HepG2 (cell line): ENCODE data around the gene INF2. TPM values are rescaled to one million over a fixed set of nuclear protein-coding genes. Genes with fewer than 3 reads are reported as not detected.
A peak's percentile ranks its signal among the peaks of the same experiment; 100 is the strongest.

Experiments used
- CBFB ChIP-seq: sonication (generic); formaldehyde crosslinking; IDR thresholded peaks from 2 replicates; pipeline ENCODE4 v1.4.0; 2020; ENCODE audit warnings: missing genetic modification reagents
- CBX1 ChIP-seq: IDR thresholded peaks from one replicate; pipeline ENCODE4 v1.6.1; 2016; ENCODE audit warnings: antibody characterized with exemption, low read depth
- CHD2 ChIP-seq: IDR thresholded peaks from 2 replicates; pipeline ENCODE4 v1.6.1; 2011; ENCODE audit warnings: low read depth, low read length, improper control_type of control experiment
- GATA4 ChIP-seq: sonication (generic); IDR thresholded peaks from 2 replicates; pipeline ENCODE4 v1.6.1; 2016; ENCODE audit warnings: antibody characterized with exemption, low read depth, borderline replicate concordance
- HNF1A ChIP-seq, 2 experiments: sonication (generic) in 1 of 2; formaldehyde crosslinking in 1 of 2; IDR thresholded peaks; 2 replicates each; pipeline versions ENCODE4 v1.4.0 to v1.6.1; 2016 to 2020; ENCODE audit warnings: borderline replicate concordance in 1 of 2, low read depth in 1 of 2, mild to moderate bottlenecking in 1 of 2, missing genetic modification reagents in 1 of 2
- ISX ChIP-seq: sonication (generic); formaldehyde crosslinking; conservative IDR thresholded peaks from 2 replicates; pipeline ENCODE4 v1.5.0; 2020; ENCODE audit warnings: missing genetic modification reagents
- MED8 ChIP-seq: sonication (generic); formaldehyde crosslinking; IDR thresholded peaks from 2 replicates; pipeline ENCODE4 v1.8.1; 2023; ENCODE audit warnings: mild to moderate bottlenecking, missing genetic modification reagents; ENCODE audit not compliant: insufficient replicate concordance
- MEIS2 ChIP-seq: sonication (generic); formaldehyde crosslinking; IDR thresholded peaks from 2 replicates; pipeline ENCODE4 v1.9.0; 2021; ENCODE audit warnings: mild to moderate bottlenecking, missing genetic modification reagents
- NR2F6 ChIP-seq, 2 experiments: IDR thresholded peaks; 2 replicates each; pipeline ENCODE4 v1.6.1; 2016; ENCODE audit warnings: antibody characterized with exemption in 1 of 2, mild to moderate bottlenecking in 1 of 2
- NRL ChIP-seq: sonication (generic); formaldehyde crosslinking; IDR thresholded peaks from 2 replicates; pipeline ENCODE4 v1.5.0; 2020; ENCODE audit warnings: missing genetic modification reagents, mild to moderate bottlenecking, moderate library complexity, borderline replicate concordance
- POLR2AphosphoS2 ChIP-seq: IDR thresholded peaks from 2 replicates; pipeline ENCODE4 v1.6.1; 2011; ENCODE audit warnings: low read depth, low read length, improper control_type of control experiment
- PREB ChIP-seq: sonication (generic); formaldehyde crosslinking; IDR thresholded peaks from 2 replicates; pipeline ENCODE4 v1.4.0; 2020; ENCODE audit warnings: missing genetic modification reagents
- RFXAP ChIP-seq: sonication (generic); formaldehyde crosslinking; IDR thresholded peaks from 2 replicates; pipeline ENCODE4 v1.4.0; 2020; ENCODE audit warnings: missing genetic modification reagents, borderline replicate concordance
- SNAI1 ChIP-seq: sonication (generic); formaldehyde crosslinking; IDR thresholded peaks from 2 replicates; pipeline ENCODE4 v1.5.0; 2020; ENCODE audit warnings: mild to moderate bottlenecking, missing genetic modification reagents, borderline replicate concordance
- SNAPC2 ChIP-seq: sonication (generic); formaldehyde crosslinking; IDR thresholded peaks from 2 replicates; pipeline ENCODE4 v1.8.1; 2022; ENCODE audit warnings: mild to moderate bottlenecking, missing genetic modification reagents
- SOX5 ChIP-seq: IDR thresholded peaks from 2 replicates; pipeline ENCODE4 v1.6.1; 2016; ENCODE audit warnings: borderline replicate concordance
- SRY ChIP-seq: sonication (generic); formaldehyde crosslinking; IDR thresholded peaks from 2 replicates; pipeline ENCODE4 v1.8.0; 2022; ENCODE audit warnings: mild to moderate bottlenecking, missing genetic modification reagents
- SYNCRIP ChIP-seq: fragments of 200-400 bp; formaldehyde crosslinking; IDR thresholded peaks from 2 replicates; pipeline ENCODE4 v1.6.1; 2018; ENCODE audit warnings: mild to moderate bottlenecking, low read depth, low read length; ENCODE audit not compliant: insufficient read depth
- ZMYM2 ChIP-seq: sonication (generic); formaldehyde crosslinking; IDR thresholded peaks from 2 replicates; pipeline ENCODE4 v1.8.0; 2022; ENCODE audit warnings: mild to moderate bottlenecking, missing genetic modification reagents
- ZNF225 ChIP-seq: sonication (generic); formaldehyde crosslinking; IDR thresholded peaks from 2 replicates; pipeline ENCODE4 v1.4.0; 2020; ENCODE audit warnings: mild to moderate bottlenecking, missing genetic modification reagents
- polyA plus RNA-seq, 8 experiments: library from polyadenylated mRNA; depleted of rRNA in 3 of 8; stranded (reverse) in 7 of 8; unstranded in 1 of 8; fragments of >200 nt; fragmentation: Illumina TruSeq in 4 of 8; extraction: Trizol in 4 of 8; gene quantifications; 2 replicates each; pipeline versions ENCODE4 v1.2.1 to v1.2.3, GENCODE V29; 2011 to 2016; ENCODE audit warnings: low read depth in 4 of 8, missing spikeins in 1 of 8, mixed read lengths in 1 of 8; ENCODE audit not compliant: insufficient read depth in 1 of 8
- total RNA-seq, 5 experiments: library from RNA; depleted of rRNA; stranded (reverse); fragments of >200 nt; fragmentation: Illumina TruSeq; extraction: Trizol; gene quantifications; 2 replicates each; pipeline ENCODE4 v1.2.3, GENCODE V29; 2016; ENCODE audit warnings: low read depth in 1 of 5
- TF ChIP-seq, protein P1 (sequence below): IDR thresholded peaks from 2 replicates; pipeline ENCODE4 v1.6.1; 2016; ENCODE audit warnings: low read depth
- TF ChIP-seq, protein P2 (sequence below): sonication (generic); formaldehyde crosslinking; IDR thresholded peaks from 2 replicates; pipeline ENCODE4 v1.5.0; 2020; ENCODE audit warnings: missing genetic modification reagents

INF2 gene
- total and polyA plus RNA-seq, 2 of the 13 experiments (the other 11 are each of a cell fraction or from before 2014, with no cell fraction given) = 16.4 to 26.4 TPM

- TF ChIP-seq NR2F6 (IDR thresholded peaks at IDR 0.05) = peak; percentile 37; the same call in 1 of the 2 replicates
- peak; percentile 55; the same call in 1 of the 2 replicates for TF ChIP-seq NR2F6 (CRISPR knock-in tag; IDR thresholded peaks at IDR 0.05)
- no peak for TF ChIP-seq NRL (CRISPR knock-in tag)
- TF ChIP-seq, protein P1, sequence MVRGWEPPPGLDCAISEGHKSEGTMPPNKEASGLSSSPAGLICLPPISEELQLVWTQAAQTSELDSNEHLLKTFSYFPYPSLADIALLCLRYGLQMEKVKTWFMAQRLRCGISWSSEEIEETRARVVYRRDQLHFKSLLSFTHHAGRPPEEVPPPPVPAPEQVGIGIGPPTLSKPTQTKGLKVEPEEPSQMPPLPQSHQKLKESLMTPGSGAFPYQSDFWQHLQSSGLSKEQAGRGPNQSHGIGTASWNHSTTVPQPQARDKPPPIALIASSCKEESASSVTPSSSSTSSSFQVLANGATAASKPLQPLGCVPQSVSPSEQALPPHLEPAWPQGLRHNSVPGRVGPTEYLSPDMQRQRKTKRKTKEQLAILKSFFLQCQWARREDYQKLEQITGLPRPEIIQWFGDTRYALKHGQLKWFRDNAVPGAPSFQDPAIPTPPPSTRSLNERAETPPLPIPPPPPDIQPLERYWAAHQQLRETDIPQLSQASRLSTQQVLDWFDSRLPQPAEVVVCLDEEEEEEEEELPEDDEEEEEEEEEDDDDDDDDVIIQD = no peak
- TF ChIP-seq SOX5 (CRISPR knock-in tag) = no peak
- TF ChIP-seq ISX = no peak
- peak; percentile 46; the same call in 1 of the 2 replicates for TF ChIP-seq SRY (CRISPR knock-in tag)
- TF ChIP-seq ZNF225 (CRISPR knock-in tag) = no peak
- no peak for TF ChIP-seq MED8 (CRISPR knock-in tag)
- no peak for TF ChIP-seq SYNCRIP
- TF ChIP-seq CHD2 = no peak
- no peak for TF ChIP-seq PREB (CRISPR knock-in tag)
- TF ChIP-seq GATA4 = 0 out of 2 replicates have a peak, but pooled peaks have one; percentile 21
- peak; percentile 32 for TF ChIP-seq CBX1
- no peak for TF ChIP-seq RFXAP (CRISPR knock-in tag)
- no peak for TF ChIP-seq POLR2AphosphoS2
- TF ChIP-seq, protein P2, sequence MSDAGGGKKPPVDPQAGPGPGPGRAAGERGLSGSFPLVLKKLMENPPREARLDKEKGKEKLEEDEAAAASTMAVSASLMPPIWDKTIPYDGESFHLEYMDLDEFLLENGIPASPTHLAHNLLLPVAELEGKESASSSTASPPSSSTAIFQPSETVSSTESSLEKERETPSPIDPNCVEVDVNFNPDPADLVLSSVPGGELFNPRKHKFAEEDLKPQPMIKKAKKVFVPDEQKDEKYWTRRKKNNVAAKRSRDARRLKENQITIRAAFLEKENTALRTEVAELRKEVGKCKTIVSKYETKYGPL (CRISPR knock-in tag) = no peak
- TF ChIP-seq HNF1A (IDR thresholded peaks at IDR 0.05; ENCODE audit: low read depth) = no peak
- no peak for TF ChIP-seq HNF1A (CRISPR knock-in tag; IDR thresholded peaks at IDR 0.05; ENCODE audit: borderline replicate concordance)
- no peak for TF ChIP-seq SNAI1 (CRISPR knock-in tag)
- no peak for TF ChIP-seq SNAPC2 (CRISPR knock-in tag)
- no peak for TF ChIP-seq MEIS2 (CRISPR knock-in tag)
- TF ChIP-seq ZMYM2 = no peak
- no peak for TF ChIP-seq CBFB (CRISPR knock-in tag)
Measured at GRCh38 chr14:104754213-104754851, 64.9 kb downstream of the INF2 start (continued).
